Breast epithelium (tissue), 3 donors: Measurements from ENCODE around the gene LSM14B.

ENCODE experiments used
- CTCF ChIP-seq, 3 donors: fragments of 450-650 bp; IDR thresholded peaks; one replicate each; pipeline ENCODE4 v1.5.1; 2016 to 2017; ENCODE audit warnings: antibody characterized with exemption in 3 of 3, mild to moderate bottlenecking in 3 of 3, moderate library complexity in 3 of 3
- POLR2A ChIP-seq: fragments of 450-650 bp; IDR thresholded peaks from one replicate; pipeline ENCODE4 v1.6.1; 2016; ENCODE audit warnings: antibody characterized with exemption, mild to moderate bottlenecking, moderate library complexity
- POLR2AphosphoS5 ChIP-seq, 3 donors: sonication (generic); formaldehyde crosslinking; IDR thresholded peaks; one replicate each; pipeline ENCODE4 v1.6.1; 2017; ENCODE audit warnings: antibody characterized with exemption in 3 of 3

- TF ChIP-seq POLR2AphosphoS5 (IDR thresholded peaks at IDR 0.05) (no peak), CTCF (IDR thresholded peaks at IDR 0.05) (no peak), POLR2A (no peak)
These were observed 43.1 kb upstream of the LSM14B start for GRCh38 chr20:62079166-62079565.
